Left lung (tissue), 10 donors: ENCODE measurements around the gene CFAP65. TPM values are rescaled to one million over a fixed set of nuclear protein-coding genes. Genes with fewer than 3 reads are reported as not detected.

Source experiments
- ATAC-seq: fragments of 200-7000 bp; cut with Tn5 transposase; one replicate; pipeline ENCODE4 v1.9.1; 2020; ENCODE audit warnings: moderate library complexity
- DNase-seq, 4 donors: peaks; one replicate each; pipeline ENCODE4 v3.0.0-alpha.2; 2013 to 2020
- H3K27ac ChIP-seq, 2 donors: fragments of 200-600 bp; sonication (generic) in 1 of 2; one replicate each; pipeline versions ENCODE4 v1.5.0 to v1.8.0; 2020 to 2021
- H3K27me3 ChIP-seq, 2 donors: fragments of 200-600 bp; sonication (generic) in 1 of 2; one replicate each; pipeline versions ENCODE4 v1.5.0 to v1.8.0; 2020 to 2021
- H3K36me3 ChIP-seq, 2 donors: fragments of 200-600 bp; sonication (generic) in 1 of 2; one replicate each; pipeline versions ENCODE4 v1.5.0 to v1.8.0; 2020 to 2021
- H3K4me1 ChIP-seq, 2 donors: fragments of 200-600 bp; one replicate each; pipeline ENCODE4 v1.8.0; 2021
- H3K4me3 ChIP-seq, 2 donors: fragments of 200-600 bp; sonication (generic) in 1 of 2; one replicate each; pipeline versions ENCODE4 v1.5.0 to v1.8.0; 2020 to 2021; ENCODE audit warnings: mild to moderate bottlenecking in 1 of 2
- H3K9me3 ChIP-seq, 2 donors: fragments of 200-600 bp; sonication (generic) in 1 of 2; one replicate each; pipeline versions ENCODE4 v1.5.0 to v1.8.0; 2020 to 2021
- CTCF ChIP-seq, 2 donors: fragments of 200-600 bp; sonication (generic) in 1 of 2; IDR thresholded peaks; one replicate each; pipeline versions ENCODE4 v1.5.0 to v1.8.0; 2021; ENCODE audit warnings: antibody characterized with exemption in 2 of 2
- intact Hi-C, 2 donors: fragments of 100-400 bp; cut with DNase I; formaldehyde crosslinking; loops; one replicate each; pipeline versions ENCODE4 v1.11.2 to v1.14.2; 2022
- polyA plus RNA-seq, 6 donors: library from polyadenylated mRNA; unstranded; fragments of 120-200 nt; gene quantifications; one replicate each; pipeline ENCODE4 v1.2.1, GENCODE V29; 2013; ENCODE audit not compliant: insufficient read length in 6 of 6
- total RNA-seq, 2 donors: library from RNA; stranded (reverse); fragmentation: NEBNext Ultra II Directional; extraction: Animal tissue kit (Norgen Biotek cat#: 25700); gene quantifications; one replicate each; pipeline ENCODE4 v1.2.1, GENCODE V29; 2021
- donor health status: DM: no; HTN: yes; CAD: no.
- donor health status: DM: no; HTN: no; CAD: no.

Gene CFAP65
- total and polyA plus RNA-seq, 8 donors = 0.83 to 4.3 (median 3.0) TPM; not detected in 1

- ATAC-seq = no peak
- no peak for DNase-seq
- peaks cover 98 to 100% of the 10 kb centered on the region in 2 donors for H3K27me3 ChIP-seq
- H3K36me3 ChIP-seq = no peaks in the 10 kb centered on the region
- no peak overlapping the region for H3K27ac ChIP-seq
- no peak overlapping the region for H3K4me3 ChIP-seq
- TF ChIP-seq CTCF (IDR thresholded peaks at IDR 0.05) = no peak
- intact Hi-C loops = no loop called here
- peaks cover 11 to 40% of the 10 kb centered on the region in 2 donors for H3K4me1 ChIP-seq
- no peaks in the 10 kb centered on the region for H3K9me3 ChIP-seq
Measured at GRCh38 chr2:218985325-218986091, 55.8 kb downstream of the CFAP65 start.

GRCh38 chr2:218985021-218985324 lies 56.3 kb downstream of the CFAP65 start, which contains the start of gene FEV:
Gene FEV, minus strand, starts transcription at chr2:218985184. Its CDS starts 109 bp downstream, at chr2:218985075.
- Histone ChIP-seq H3K27me3 (peaks cover 94 to 100% of the 10 kb centered on the region in 2 donors), H3K9me3 (no peaks in the 10 kb centered on the region), H3K36me3 (no peaks in the 10 kb centered on the region), H3K27ac (no peak within 1 kb of the TSS), H3K4me1 (peaks cover 13 to 43% of the 10 kb centered on the region in 2 donors), H3K4me3 (no peak within 1 kb of the TSS)
- ATAC-seq (no peak), DNase-seq (no peak)
- TF ChIP-seq CTCF (IDR thresholded peaks at IDR 0.05) = no peak
- intact Hi-C loops = no loop called here

GRCh38 chr2:218984239-218985020 lies 56.9 kb downstream of the CFAP65 start:
- TF ChIP-seq CTCF (IDR thresholded peaks at IDR 0.05) = no peak
- H3K36me3 ChIP-seq = no peaks in the 10 kb centered on the region
- no peak for ATAC-seq
- H3K27ac ChIP-seq = no peak overlapping the region
- DNase-seq = no peak
- H3K4me1 ChIP-seq = peaks cover 14 to 46% of the 10 kb centered on the region in 2 donors
- no peak overlapping the region for H3K4me3 ChIP-seq
- peaks cover 91 to 100% of the 10 kb centered on the region in 2 donors for H3K27me3 ChIP-seq
- intact Hi-C loops = no loop called here
- H3K9me3 ChIP-seq = no peaks in the 10 kb centered on the region

- Histone ChIP-seq H3K9me3 (no peaks in the 10 kb centered on the region), H3K27ac (no peak overlapping the region), H3K27me3 (peaks cover 91 to 100% of the 10 kb centered on the region in 2 donors), H3K36me3 (no peaks in the 10 kb centered on the region), H3K4me3 (no peak overlapping the region), H3K4me1 (peaks cover 14 to 46% of the 10 kb centered on the region in 2 donors)
- intact Hi-C loops = no loop called here
- TF ChIP-seq CTCF (IDR thresholded peaks at IDR 0.05) = no peak
- ATAC-seq (no peak), DNase-seq (no peak)
Measured at GRCh38 chr2:218983934-218984238, 57.4 kb downstream of the CFAP65 start.

GRCh38 chr2:218983263-218983933 lies 57.9 kb downstream of the CFAP65 start:
- no peaks in the 10 kb centered on the region for H3K36me3 ChIP-seq
- H3K4me3 ChIP-seq = no peak overlapping the region
- H3K27ac ChIP-seq = no peak overlapping the region
- H3K27me3 ChIP-seq = peaks cover 89 to 100% of the 10 kb centered on the region in 2 donors
- DNase-seq (no peak), ATAC-seq (no peak)
- TF ChIP-seq CTCF (IDR thresholded peaks at IDR 0.05) = no peak
- H3K4me1 ChIP-seq = peaks cover 14 to 46% of the 10 kb centered on the region in 2 donors
- H3K9me3 ChIP-seq = no peaks in the 10 kb centered on the region
- intact Hi-C loops = no loop called here
